K562 (cell line): ENCODE results near the gene RREB1. TPM values are rescaled to one million over a fixed set of nuclear protein-coding genes. Genes with fewer than 3 reads are reported as not detected.

Source experiments
- BRD9 ChIP-seq: fragments of 450-650 bp; IDR thresholded peaks from 2 replicates; pipeline ENCODE4 v1.6.1; 2018; ENCODE audit warnings: low read depth; ENCODE audit not compliant: partially characterized antibody
- BRF1 ChIP-seq: IDR thresholded peaks from 3 replicates; pipeline ENCODE4 v1.6.1; 2011; ENCODE audit warnings: borderline replicate concordance, mild to moderate bottlenecking; ENCODE audit not compliant: insufficient read length; ENCODE audit errors: extremely low read depth
- CTCFL ChIP-seq: IDR thresholded peaks from 2 replicates; pipeline ENCODE4 v1.6.1; 2011; ENCODE audit warnings: borderline replicate concordance, low read depth, mild to moderate bottlenecking, moderate library complexity, low read length; ENCODE audit not compliant: insufficient read depth, poor library complexity, severe bottlenecking
- DACH1 ChIP-seq: fragments of 450-650 bp; IDR thresholded peaks from 2 replicates; pipeline ENCODE4 v1.6.1; 2018; ENCODE audit not compliant: partially characterized antibody
- EWSR1 ChIP-seq: fragments of 450-650 bp; IDR thresholded peaks from 2 replicates; pipeline ENCODE4 v1.6.1; 2018; ENCODE audit warnings: borderline replicate concordance, mild to moderate bottlenecking, low read depth, moderate library complexity; ENCODE audit not compliant: partially characterized antibody
- FOS ChIP-seq: IDR thresholded peaks from 3 replicates; pipeline ENCODE4 v1.6.1; 2011; ENCODE audit not compliant: insufficient read length; ENCODE audit errors: extremely low read depth
- FOXM1 ChIP-seq, 2 experiments: fragments of 450-650 bp in 1 of 2; sonication (generic) in 1 of 2; formaldehyde crosslinking in 1 of 2; IDR thresholded peaks; 2 replicates each; pipeline versions ENCODE4 v1.6.1 to v1.9.0; 2017 to 2022; ENCODE audit warnings: low read depth in 2 of 2, mild to moderate bottlenecking in 2 of 2, missing genetic modification reagents in 1 of 2, moderate library complexity in 1 of 2
- FOXO4 ChIP-seq: fragments of 450-650 bp; formaldehyde crosslinking; IDR thresholded peaks from 2 replicates; pipeline ENCODE4 v1.4.0; 2020; ENCODE audit warnings: mild to moderate bottlenecking, moderate library complexity
- FOXP1 ChIP-seq: sonication (generic); formaldehyde crosslinking; IDR thresholded peaks from 2 replicates; pipeline ENCODE4 v1.8.0; 2022; ENCODE audit warnings: mild to moderate bottlenecking, missing genetic modification reagents
- HDAC3 ChIP-seq: fragments of 450-650 bp; IDR thresholded peaks from 2 replicates; pipeline ENCODE4 v1.6.1; 2018; ENCODE audit warnings: borderline replicate concordance, mild to moderate bottlenecking, moderate library complexity; ENCODE audit not compliant: partially characterized antibody
- KDM2B ChIP-seq: fragments of 250-450 bp; sonication (Bioruptor Pico); IDR thresholded peaks from 2 replicates; pipeline ENCODE4 v1.8.0; 2021; ENCODE audit warnings: mild to moderate bottlenecking, moderate library complexity
- LARP7 ChIP-seq: fragments of 450-650 bp; IDR thresholded peaks from 2 replicates; pipeline ENCODE4 v1.6.1; 2016
- MCM3 ChIP-seq: fragments of 450-650 bp; IDR thresholded peaks from 2 replicates; pipeline ENCODE4 v1.6.1; 2016
- NCOA1 ChIP-seq: fragments of 450-650 bp; IDR thresholded peaks from 2 replicates; pipeline ENCODE4 v1.6.1; 2016; ENCODE audit warnings: low read depth
- NFE2 ChIP-seq: IDR thresholded peaks from 2 replicates; pipeline ENCODE4 v1.6.1; 2014; ENCODE audit warnings: antibody characterized with exemption, low read depth
- PURB ChIP-seq: sonication (generic); formaldehyde crosslinking; IDR thresholded peaks from 2 replicates; pipeline ENCODE4 v1.9.0; 2021; ENCODE audit warnings: low read depth, mild to moderate bottlenecking, missing genetic modification reagents
- RNF2 ChIP-seq: sonication (generic); IDR thresholded peaks from 2 replicates; pipeline ENCODE4 v1.6.1; 2016
- SMAD1 ChIP-seq: fragments of 150-350 bp; IDR thresholded peaks from 2 replicates; pipeline ENCODE4 v1.6.1; 2014; ENCODE audit warnings: low read length, low read depth; ENCODE audit not compliant: partially characterized antibody
- SP1 ChIP-seq: sonication (generic); formaldehyde crosslinking; IDR thresholded peaks from 2 replicates; pipeline ENCODE4 v1.8.1; 2022; ENCODE audit warnings: mild to moderate bottlenecking, missing genetic modification reagents
- STAG1 ChIP-seq: sonication (generic); formaldehyde crosslinking; IDR thresholded peaks from 2 replicates; pipeline ENCODE4 v1.5.0; 2020; ENCODE audit warnings: missing genetic modification reagents, borderline replicate concordance
- THRAP3 ChIP-seq: fragments of 450-650 bp; IDR thresholded peaks from 2 replicates; pipeline ENCODE4 v1.6.1; 2016; ENCODE audit warnings: mild to moderate bottlenecking, inconsistent platforms, borderline replicate concordance
- ZBTB43 ChIP-seq: sonication (generic); formaldehyde crosslinking; IDR thresholded peaks from 2 replicates; pipeline ENCODE4 v1.8.0; 2023; ENCODE audit warnings: mild to moderate bottlenecking, missing genetic modification reagents
- ZEB2 ChIP-seq: fragments of 450-650 bp; IDR thresholded peaks from 2 replicates; pipeline ENCODE4 v1.6.1; 2016
- ZNF431 ChIP-seq: sonication (generic); formaldehyde crosslinking; IDR thresholded peaks from 2 replicates; pipeline ENCODE4 v1.8.0; 2022; ENCODE audit warnings: mild to moderate bottlenecking, missing genetic modification reagents
- ZNF785 ChIP-seq: fragments of 250-450 bp; sonication (Bioruptor Pico); IDR thresholded peaks from 2 replicates; pipeline ENCODE4 v1.4.0; 2020; ENCODE audit warnings: mild to moderate bottlenecking
- polyA plus RNA-seq, 8 experiments: library from polyadenylated mRNA; depleted of rRNA in 4 of 8; stranded (reverse) in 5 of 8; unstranded in 3 of 8; fragments of >200 nt; fragmentation: Nextera tagmentation in 2 of 8; fragmentation: Illumina TruSeq in 1 of 8; extraction: Ambion mirVana in 2 of 8; extraction: Trizol in 1 of 8; gene quantifications; 2 replicates each; pipeline versions ENCODE4 v1.2.1 to v1.2.3, GENCODE V29; 2011 to 2014; ENCODE audit warnings: inconsistent platforms in 1 of 8, missing spikeins in 1 of 8
- total RNA-seq, 7 experiments: library from RNA; depleted of rRNA in 6 of 7; stranded (reverse); fragments of >200 nt in 6 of 7; fragmentation: Illumina TruSeq in 2 of 7; extraction: Trizol in 2 of 7; gene quantifications; 2 replicates each; pipeline versions ENCODE4 v1.2.1 to v1.2.3, GENCODE V29; 2011 to 2021; ENCODE audit warnings: low replicate concordance in 1 of 7

The RREB1 gene
- total and polyA plus RNA-seq, 9 of the 15 experiments (the other 6 are each of a cell fraction or from before 2014, with no cell fraction given), result 3.3 to 64.2 (median 19.3) TPM

GRCh38 chr6:7140631-7141378 is 33.0 kb downstream of the RREB1 start (continued):
- TF ChIP-seq EWSR1 (no peak), CTCFL (no peak), BRD9 (peak; percentile 31), KDM2B (CRISPR knock-in tag) (peak; percentile 95; the same call in 1 of the 2 replicates), ZEB2 (peak; percentile 30; the same call in 1 of the 2 replicates), SP1 (CRISPR knock-in tag) (0 out of 2 replicates have a peak, but pooled peaks have one; percentile 17), ZNF785 (CRISPR knock-in tag) (no peak), NCOA1 (peak; percentile 14; the same call in 1 of the 2 replicates), ZBTB43 (no peak), BRF1 (no peak), FOXM1 (IDR thresholded peaks at IDR 0.05; ENCODE audit: low read depth) (no peak), FOXM1 (CRISPR knock-in tag; IDR thresholded peaks at IDR 0.05; ENCODE audit: low read depth) (no peak), FOXP1 (CRISPR knock-in tag) (no peak), THRAP3 (no peak), LARP7 (no peak), HDAC3 (no peak), ZNF431 (CRISPR knock-in tag) (no peak; the same call in 1 of the 2 replicates), MCM3 (no peak), DACH1 (peak; percentile 16), PURB (no peak), FOS (peak; percentile 53), SMAD1 (peak; percentile 6), STAG1 (CRISPR knock-in tag) (no peak; the same call in 1 of the 2 replicates), FOXO4 (CRISPR knock-in tag) (no peak), RNF2 (peak; percentile 25; the same call in 1 of the 2 replicates), NFE2 (0 out of 2 replicates have a peak, but pooled peaks have one; percentile 11)
